H1 (cell line): Measurements from ENCODE around the gene GPR176. TPM values are rescaled to one million over a fixed set of nuclear protein-coding genes. Genes with fewer than 3 reads are reported as not detected.

ENCODE experiments used
- CHD1 ChIP-seq: IDR thresholded peaks from 2 replicates; pipeline ENCODE4 v1.6.1; 2012; ENCODE audit warnings: low read depth, low read length, improper control_type of control experiment
- CREB1 ChIP-seq: IDR thresholded peaks from 2 replicates; pipeline ENCODE4 v1.6.1; 2012; ENCODE audit warnings: inconsistent platforms
- EZH2 ChIP-seq: fragments of 200-600 bp; sonication (generic); IDR thresholded peaks from 2 replicates; pipeline ENCODE4 v1.7.1; 2012; ENCODE audit warnings: low read depth, mild to moderate bottlenecking, moderate library complexity, low read length, inconsistent platforms; ENCODE audit not compliant: severe bottlenecking
- MAFK ChIP-seq: IDR thresholded peaks from 2 replicates; pipeline ENCODE4 v1.6.1; 2012; ENCODE audit warnings: low read depth, mild to moderate bottlenecking, improper control_type of control experiment, low read length
- POLR2AphosphoS5 ChIP-seq: IDR thresholded peaks from 2 replicates; pipeline ENCODE4 v1.6.1; 2011; ENCODE audit warnings: low read depth, low read length
- POU5F1 ChIP-seq: IDR thresholded peaks from 2 replicates; pipeline ENCODE4 v1.6.1; 2011; ENCODE audit warnings: low read depth, mild to moderate bottlenecking, low read length, moderate library complexity
- RNF2 ChIP-seq: fragments of 200-900, 300-1000 bp; sonication (generic); IDR thresholded peaks from 2 replicates; pipeline ENCODE4 v1.7.1; 2016; ENCODE audit warnings: borderline replicate concordance, low read depth, mild to moderate bottlenecking, antibody characterized with exemption, low read length; ENCODE audit not compliant: poor library complexity, severe bottlenecking; ENCODE audit errors: missing control alignments
- TBP ChIP-seq: IDR thresholded peaks from 2 replicates; pipeline ENCODE4 v1.6.1; 2011; ENCODE audit warnings: low read depth, low read length, improper control_type of control experiment
- ZNF274 ChIP-seq: IDR thresholded peaks from 2 replicates; pipeline ENCODE4 v1.7.0; 2012; ENCODE audit warnings: low read length, borderline replicate concordance; ENCODE audit errors: extremely low read depth
- polyA plus RNA-seq, 7 experiments: library from polyadenylated mRNA; depleted of rRNA in 3 of 7; stranded (reverse) in 5 of 7; unstranded in 2 of 7; fragments of >200 nt in 5 of 7; fragments of 200-250 nt in 2 of 7; gene quantifications; 1 replicate in 5 of 7; 2 replicates in 1 of 7; 4 replicates in 1 of 7; pipeline versions ENCODE4 v1.2.1 to v1.2.3, GENCODE V29; 2011 to 2013; ENCODE audit warnings: missing spikeins in 2 of 7, mixed read lengths in 2 of 7
- total RNA-seq: library from RNA; stranded (reverse); fragmentation: NEBNext Ultra II Directional; extraction: Animal tissue kit (Norgen Biotek cat#: 25700); gene quantifications from 2 replicates; pipeline ENCODE4 v1.2.1, GENCODE V29; 2021
- TF ChIP-seq, protein P1 (sequence below): fragments of 300-600 bp; sonication (generic); IDR thresholded peaks from 2 replicates; pipeline ENCODE4 v1.7.1; 2012; ENCODE audit warnings: low read length, moderate library complexity, mild to moderate bottlenecking, inconsistent platforms; ENCODE audit not compliant: insufficient replicate concordance
- TF ChIP-seq, protein P2 (sequence below): IDR thresholded peaks from 2 replicates; pipeline ENCODE4 v1.6.1; 2011; ENCODE audit warnings: low read length, improper control_type of control experiment

GPR176 gene
- total and polyA plus RNA-seq, 2 of the 8 experiments (the other 6 are each of a cell fraction or from before 2014, with no cell fraction given): 190 to 281 TPM

DNA sequence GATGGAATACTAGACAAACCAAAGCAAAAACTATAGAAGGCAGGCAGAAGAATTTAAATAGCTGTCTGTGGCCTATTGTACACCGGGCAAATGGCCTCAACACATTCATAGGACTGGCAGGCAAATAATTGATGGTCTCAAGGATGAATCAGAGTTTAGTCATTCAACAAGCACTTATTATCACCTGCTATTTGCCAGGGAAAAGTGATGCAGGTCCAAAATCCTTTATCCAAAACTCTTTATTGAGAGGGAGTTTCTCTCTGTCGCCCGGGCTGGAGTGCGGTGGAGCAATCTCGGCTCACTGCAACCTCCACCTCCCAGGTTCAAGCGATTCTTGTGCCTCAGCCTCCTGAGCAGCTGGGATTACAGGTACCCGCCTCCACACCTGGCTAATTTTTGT lies 16.1 kb upstream of the GPR176 start (continued):
- TF ChIP-seq, protein P1, sequence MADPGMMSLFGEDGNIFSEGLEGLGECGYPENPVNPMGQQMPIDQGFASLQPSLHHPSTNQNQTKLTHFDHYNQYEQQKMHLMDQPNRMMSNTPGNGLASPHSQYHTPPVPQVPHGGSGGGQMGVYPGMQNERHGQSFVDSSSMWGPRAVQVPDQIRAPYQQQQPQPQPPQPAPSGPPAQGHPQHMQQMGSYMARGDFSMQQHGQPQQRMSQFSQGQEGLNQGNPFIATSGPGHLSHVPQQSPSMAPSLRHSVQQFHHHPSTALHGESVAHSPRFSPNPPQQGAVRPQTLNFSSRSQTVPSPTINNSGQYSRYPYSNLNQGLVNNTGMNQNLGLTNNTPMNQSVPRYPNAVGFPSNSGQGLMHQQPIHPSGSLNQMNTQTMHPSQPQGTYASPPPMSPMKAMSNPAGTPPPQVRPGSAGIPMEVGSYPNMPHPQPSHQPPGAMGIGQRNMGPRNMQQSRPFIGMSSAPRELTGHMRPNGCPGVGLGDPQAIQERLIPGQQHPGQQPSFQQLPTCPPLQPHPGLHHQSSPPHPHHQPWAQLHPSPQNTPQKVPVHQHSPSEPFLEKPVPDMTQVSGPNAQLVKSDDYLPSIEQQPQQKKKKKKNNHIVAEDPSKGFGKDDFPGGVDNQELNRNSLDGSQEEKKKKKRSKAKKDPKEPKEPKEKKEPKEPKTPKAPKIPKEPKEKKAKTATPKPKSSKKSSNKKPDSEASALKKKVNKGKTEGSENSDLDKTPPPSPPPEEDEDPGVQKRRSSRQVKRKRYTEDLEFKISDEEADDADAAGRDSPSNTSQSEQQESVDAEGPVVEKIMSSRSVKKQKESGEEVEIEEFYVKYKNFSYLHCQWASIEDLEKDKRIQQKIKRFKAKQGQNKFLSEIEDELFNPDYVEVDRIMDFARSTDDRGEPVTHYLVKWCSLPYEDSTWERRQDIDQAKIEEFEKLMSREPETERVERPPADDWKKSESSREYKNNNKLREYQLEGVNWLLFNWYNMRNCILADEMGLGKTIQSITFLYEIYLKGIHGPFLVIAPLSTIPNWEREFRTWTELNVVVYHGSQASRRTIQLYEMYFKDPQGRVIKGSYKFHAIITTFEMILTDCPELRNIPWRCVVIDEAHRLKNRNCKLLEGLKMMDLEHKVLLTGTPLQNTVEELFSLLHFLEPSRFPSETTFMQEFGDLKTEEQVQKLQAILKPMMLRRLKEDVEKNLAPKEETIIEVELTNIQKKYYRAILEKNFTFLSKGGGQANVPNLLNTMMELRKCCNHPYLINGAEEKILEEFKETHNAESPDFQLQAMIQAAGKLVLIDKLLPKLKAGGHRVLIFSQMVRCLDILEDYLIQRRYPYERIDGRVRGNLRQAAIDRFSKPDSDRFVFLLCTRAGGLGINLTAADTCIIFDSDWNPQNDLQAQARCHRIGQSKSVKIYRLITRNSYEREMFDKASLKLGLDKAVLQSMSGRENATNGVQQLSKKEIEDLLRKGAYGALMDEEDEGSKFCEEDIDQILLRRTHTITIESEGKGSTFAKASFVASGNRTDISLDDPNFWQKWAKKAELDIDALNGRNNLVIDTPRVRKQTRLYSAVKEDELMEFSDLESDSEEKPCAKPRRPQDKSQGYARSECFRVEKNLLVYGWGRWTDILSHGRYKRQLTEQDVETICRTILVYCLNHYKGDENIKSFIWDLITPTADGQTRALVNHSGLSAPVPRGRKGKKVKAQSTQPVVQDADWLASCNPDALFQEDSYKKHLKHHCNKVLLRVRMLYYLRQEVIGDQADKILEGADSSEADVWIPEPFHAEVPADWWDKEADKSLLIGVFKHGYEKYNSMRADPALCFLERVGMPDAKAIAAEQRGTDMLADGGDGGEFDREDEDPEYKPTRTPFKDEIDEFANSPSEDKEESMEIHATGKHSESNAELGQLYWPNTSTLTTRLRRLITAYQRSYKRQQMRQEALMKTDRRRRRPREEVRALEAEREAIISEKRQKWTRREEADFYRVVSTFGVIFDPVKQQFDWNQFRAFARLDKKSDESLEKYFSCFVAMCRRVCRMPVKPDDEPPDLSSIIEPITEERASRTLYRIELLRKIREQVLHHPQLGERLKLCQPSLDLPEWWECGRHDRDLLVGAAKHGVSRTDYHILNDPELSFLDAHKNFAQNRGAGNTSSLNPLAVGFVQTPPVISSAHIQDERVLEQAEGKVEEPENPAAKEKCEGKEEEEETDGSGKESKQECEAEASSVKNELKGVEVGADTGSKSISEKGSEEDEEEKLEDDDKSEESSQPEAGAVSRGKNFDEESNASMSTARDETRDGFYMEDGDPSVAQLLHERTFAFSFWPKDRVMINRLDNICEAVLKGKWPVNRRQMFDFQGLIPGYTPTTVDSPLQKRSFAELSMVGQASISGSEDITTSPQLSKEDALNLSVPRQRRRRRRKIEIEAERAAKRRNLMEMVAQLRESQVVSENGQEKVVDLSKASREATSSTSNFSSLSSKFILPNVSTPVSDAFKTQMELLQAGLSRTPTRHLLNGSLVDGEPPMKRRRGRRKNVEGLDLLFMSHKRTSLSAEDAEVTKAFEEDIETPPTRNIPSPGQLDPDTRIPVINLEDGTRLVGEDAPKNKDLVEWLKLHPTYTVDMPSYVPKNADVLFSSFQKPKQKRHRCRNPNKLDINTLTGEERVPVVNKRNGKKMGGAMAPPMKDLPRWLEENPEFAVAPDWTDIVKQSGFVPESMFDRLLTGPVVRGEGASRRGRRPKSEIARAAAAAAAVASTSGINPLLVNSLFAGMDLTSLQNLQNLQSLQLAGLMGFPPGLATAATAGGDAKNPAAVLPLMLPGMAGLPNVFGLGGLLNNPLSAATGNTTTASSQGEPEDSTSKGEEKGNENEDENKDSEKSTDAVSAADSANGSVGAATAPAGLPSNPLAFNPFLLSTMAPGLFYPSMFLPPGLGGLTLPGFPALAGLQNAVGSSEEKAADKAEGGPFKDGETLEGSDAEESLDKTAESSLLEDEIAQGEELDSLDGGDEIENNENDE: no peak
- TF ChIP-seq EZH2 (no peak), POLR2AphosphoS5 (no peak), POU5F1 (no peak), ZNF274 (no peak), MAFK (no peak), CHD1 (no peak), RNF2 (no peak), TBP (no peak), CREB1 (no peak)
- TF ChIP-seq, protein P2, sequence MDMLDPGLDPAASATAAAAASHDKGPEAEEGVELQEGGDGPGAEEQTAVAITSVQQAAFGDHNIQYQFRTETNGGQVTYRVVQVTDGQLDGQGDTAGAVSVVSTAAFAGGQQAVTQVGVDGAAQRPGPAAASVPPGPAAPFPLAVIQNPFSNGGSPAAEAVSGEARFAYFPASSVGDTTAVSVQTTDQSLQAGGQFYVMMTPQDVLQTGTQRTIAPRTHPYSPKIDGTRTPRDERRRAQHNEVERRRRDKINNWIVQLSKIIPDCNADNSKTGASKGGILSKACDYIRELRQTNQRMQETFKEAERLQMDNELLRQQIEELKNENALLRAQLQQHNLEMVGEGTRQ: no peak
